ENCODE measurements around the gene POLL.

Gene POLL

DNA sequence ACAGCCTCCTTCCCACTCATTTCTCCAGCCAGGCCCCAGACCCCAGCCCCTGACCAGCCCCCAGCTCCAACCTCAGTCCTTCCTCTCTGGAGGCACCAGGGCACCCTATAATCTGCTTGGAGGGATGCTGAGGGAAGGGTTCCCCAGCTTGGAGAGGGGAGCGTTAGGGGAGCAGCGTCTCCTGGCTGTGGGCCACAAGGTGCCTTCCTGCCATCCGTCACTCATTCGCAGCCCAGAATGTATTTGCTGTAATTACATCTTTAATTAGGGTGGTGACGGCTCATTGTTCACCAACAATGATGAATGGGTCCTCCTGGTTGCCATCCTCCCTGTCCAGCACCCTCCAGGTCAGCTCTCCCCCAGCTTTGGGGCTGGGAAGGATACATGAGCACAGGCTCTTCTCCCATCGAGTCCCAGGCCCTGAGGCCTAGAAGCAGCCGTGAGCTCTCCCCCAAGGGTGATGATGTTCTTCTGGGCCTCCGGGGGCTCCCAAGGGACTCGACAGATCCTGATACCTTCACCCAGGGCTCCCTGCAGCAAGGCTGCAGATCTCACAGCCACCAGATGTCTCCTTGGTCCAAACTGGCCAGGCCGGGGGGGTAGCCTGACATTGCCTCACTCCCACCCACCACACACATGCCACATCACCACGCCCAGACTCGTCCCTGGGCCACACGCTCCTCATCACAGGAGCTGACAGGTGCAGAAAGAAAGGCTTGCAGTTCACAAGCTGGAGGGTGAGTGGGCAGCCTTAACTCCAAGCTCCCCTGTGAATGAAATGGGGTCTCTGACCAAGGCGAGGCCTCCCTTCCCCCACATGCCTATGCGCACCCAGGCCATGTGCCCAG is 26.8 kb downstream of the POLL start:
- no peak for TF ChIP-seq FOXP2 (optimal IDR thresholded peaks at IDR 0.05; ENCODE audit: control extremely low read depth, extremely low read length, insufficient read depth)
- no peak for TF ChIP-seq EZH2 (IDR thresholded peaks at IDR 0.05)
- TF ChIP-seq POLR2AphosphoS5 (IDR thresholded peaks at IDR 0.05; ENCODE audit: borderline replicate concordance, low read depth, low read length): no peak
- H3K4me3 ChIP-seq: no peak overlapping the region
- DNase-seq (ENCODE audit: low read depth, low spot score): no peak
- no peaks in the 10 kb centered on the region for H3K9me3 ChIP-seq (ENCODE audit: low read depth, low read length)
- no peaks in the 10 kb centered on the region for H3K36me3 ChIP-seq (ENCODE audit: insufficient read depth, low read length)
- no peak overlapping the region for H3K27ac ChIP-seq
- no peak overlapping the region for H3K9ac ChIP-seq (ENCODE audit: insufficient read length)

DNA sequence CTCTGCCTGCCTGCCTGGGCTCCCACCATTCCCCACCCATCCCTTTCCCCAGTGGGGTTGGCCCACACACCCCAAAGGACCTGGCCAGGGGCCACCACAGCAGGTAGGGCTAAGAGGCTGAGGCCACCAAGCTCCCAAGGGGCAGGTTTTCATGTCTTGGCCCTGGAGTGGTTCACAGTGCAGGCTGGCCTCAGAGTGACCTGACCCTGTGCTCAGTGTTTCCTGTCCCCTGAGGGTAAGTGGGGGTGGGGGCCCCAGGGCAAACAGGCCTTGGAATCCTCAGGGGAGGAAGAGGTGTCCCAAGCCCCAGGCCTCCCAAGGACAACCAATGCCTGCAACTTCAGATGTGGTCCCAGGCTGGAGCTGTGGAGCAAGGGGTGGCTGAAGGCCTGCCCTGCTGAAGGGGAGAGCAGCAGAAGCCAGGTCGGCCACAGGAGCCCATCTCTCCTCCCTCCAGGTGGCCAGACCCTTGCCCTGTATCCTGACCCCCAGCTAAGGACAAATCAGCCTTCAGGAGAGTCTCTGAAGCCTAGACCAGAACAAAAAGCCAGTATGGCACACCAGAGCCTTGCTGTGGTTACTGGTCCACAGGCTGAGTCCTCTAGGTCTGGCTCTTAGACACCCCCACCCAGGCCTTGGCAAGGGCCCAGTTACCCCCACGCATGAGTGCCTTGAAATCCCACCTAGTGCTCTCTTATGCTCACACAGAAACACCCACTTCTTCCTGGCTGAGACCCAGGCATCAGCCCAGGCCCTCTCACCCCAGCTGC is 27.6 kb downstream of the POLL start:
- no peak overlapping the region for H3K9ac ChIP-seq (ENCODE audit: insufficient read length)
- no peaks in the 10 kb centered on the region for H3K9me3 ChIP-seq (ENCODE audit: low read depth, low read length)
- H3K4me3 ChIP-seq: no peak overlapping the region
- no peak overlapping the region for H3K27ac ChIP-seq
- H3K36me3 ChIP-seq (ENCODE audit: insufficient read depth, low read length): no peaks in the 10 kb centered on the region
- TF ChIP-seq EZH2 (IDR thresholded peaks at IDR 0.05): no peak
- no peak for TF ChIP-seq FOXP2 (optimal IDR thresholded peaks at IDR 0.05; ENCODE audit: control extremely low read depth, extremely low read length, insufficient read depth)
- no peak for TF ChIP-seq POLR2AphosphoS5 (IDR thresholded peaks at IDR 0.05; ENCODE audit: borderline replicate concordance, low read depth, low read length)
- no peak for DNase-seq (ENCODE audit: low read depth, low spot score)

- no peak overlapping the region for H3K4me3 ChIP-seq
- H3K9me3 ChIP-seq (ENCODE audit: low read depth, low read length): no peaks in the 10 kb centered on the region
- no peak overlapping the region for H3K27ac ChIP-seq
- no peaks in the 10 kb centered on the region for H3K36me3 ChIP-seq (ENCODE audit: insufficient read depth, low read length)
- DNase-seq (ENCODE audit: low read depth, low spot score): no peak
- TF ChIP-seq EZH2 (IDR thresholded peaks at IDR 0.05) (no peak), POLR2AphosphoS5 (IDR thresholded peaks at IDR 0.05; ENCODE audit: borderline replicate concordance, low read depth, low read length) (no peak)
- H3K9ac ChIP-seq (ENCODE audit: insufficient read length): no peak overlapping the region
These were observed 28.3 kb downstream of the POLL start for GRCh38 chr10:101559596-101560297.

DNA sequence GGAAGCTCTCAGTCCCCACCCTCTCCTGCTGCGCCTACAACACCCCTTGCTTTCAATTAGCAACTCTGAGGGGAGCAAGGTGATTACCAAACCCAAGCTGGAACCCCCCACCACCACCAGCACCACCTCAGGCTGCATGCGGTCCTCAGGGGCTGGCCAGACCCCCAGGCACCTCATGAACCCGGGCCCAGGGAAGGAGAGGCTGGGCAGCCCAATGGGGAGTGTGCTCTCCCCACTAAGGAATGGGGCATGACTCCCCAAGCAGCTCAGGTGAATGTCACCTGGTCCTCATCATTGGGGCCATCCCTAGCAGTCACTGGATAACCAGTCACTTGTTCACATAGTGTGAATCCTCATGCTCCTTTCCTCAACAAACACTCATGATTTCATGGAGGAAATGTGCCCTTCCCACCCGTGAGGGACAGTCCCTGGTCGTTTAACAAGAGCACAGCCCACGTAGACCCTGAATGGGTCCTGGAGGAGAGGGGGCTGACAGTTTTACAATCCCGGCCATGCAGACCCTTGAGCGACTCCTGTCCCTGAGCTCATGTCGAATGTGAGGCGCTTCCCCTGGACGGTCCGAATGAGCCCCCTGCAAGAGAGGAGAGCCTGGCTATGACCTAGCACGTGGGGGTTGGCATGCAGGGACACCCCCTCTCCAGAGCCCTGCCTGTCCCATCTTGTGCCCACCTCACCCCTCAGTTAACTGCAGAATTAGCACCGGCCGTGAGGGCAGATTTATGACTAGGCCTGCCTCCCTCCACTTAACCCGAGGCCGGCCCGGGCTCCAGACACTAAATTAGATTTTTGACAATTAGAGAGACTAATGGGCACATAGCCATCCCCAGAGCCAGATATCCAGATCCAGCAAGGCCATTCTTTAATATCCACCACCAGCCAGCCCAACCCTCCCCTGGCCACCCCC is 29.1 kb downstream of the POLL start:
- H3K36me3 ChIP-seq (ENCODE audit: insufficient read depth, low read length): no peaks in the 10 kb centered on the region
- H3K4me3 ChIP-seq: no peak overlapping the region
- H3K9ac ChIP-seq (ENCODE audit: insufficient read length): no peak overlapping the region
- no peaks in the 10 kb centered on the region for H3K9me3 ChIP-seq (ENCODE audit: low read depth, low read length)
- TF ChIP-seq POLR2AphosphoS5 (IDR thresholded peaks at IDR 0.05; ENCODE audit: borderline replicate concordance, low read depth, low read length): no peak
- TF ChIP-seq FOXP2 (optimal IDR thresholded peaks at IDR 0.05; ENCODE audit: control extremely low read depth, extremely low read length, insufficient read depth): no peak
- TF ChIP-seq EZH2 (IDR thresholded peaks at IDR 0.05): no peak
- no peak overlapping the region for H3K27ac ChIP-seq
- DNase-seq (ENCODE audit: low read depth, low spot score): no peak

DNA sequence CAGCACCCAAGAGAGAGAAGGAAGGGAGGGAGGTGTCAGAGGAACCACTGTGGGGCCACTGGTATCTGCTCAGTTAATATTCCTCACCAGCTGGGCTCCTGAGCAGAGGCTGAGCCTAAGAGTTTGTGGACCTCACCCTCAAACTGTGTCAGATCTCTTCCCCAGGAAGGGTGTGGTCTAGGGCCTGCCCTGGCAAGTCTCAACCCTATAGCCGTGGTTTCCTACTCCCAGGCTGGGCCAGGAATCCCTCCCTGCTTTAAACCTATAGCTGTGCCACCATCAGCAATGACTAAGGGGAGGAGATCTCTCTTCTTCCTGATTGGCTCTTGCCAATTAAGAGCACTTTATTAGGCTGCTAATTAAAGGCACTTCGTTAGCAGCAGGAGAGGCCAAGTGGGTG is 29.9 kb downstream of the POLL start:
- no peak for DNase-seq (ENCODE audit: low read depth, low spot score)
- H3K27ac ChIP-seq: no peak overlapping the region
- no peak overlapping the region for H3K4me3 ChIP-seq
- H3K36me3 ChIP-seq (ENCODE audit: insufficient read depth, low read length): no peaks in the 10 kb centered on the region
- TF ChIP-seq FOXP2 (optimal IDR thresholded peaks at IDR 0.05; ENCODE audit: control extremely low read depth, extremely low read length, insufficient read depth) (no peak), EZH2 (IDR thresholded peaks at IDR 0.05) (no peak), POLR2AphosphoS5 (IDR thresholded peaks at IDR 0.05; ENCODE audit: borderline replicate concordance, low read depth, low read length) (no peak)
- no peaks in the 10 kb centered on the region for H3K9me3 ChIP-seq (ENCODE audit: low read depth, low read length)
- H3K9ac ChIP-seq (ENCODE audit: insufficient read length): no peak overlapping the region

- Histone ChIP-seq H3K9me3 (ENCODE audit: low read depth, low read length) (no peaks in the 10 kb centered on the region), H3K4me3 (no peak overlapping the region), H3K27ac (no peak overlapping the region), H3K9ac (ENCODE audit: insufficient read length) (no peak overlapping the region), H3K36me3 (ENCODE audit: insufficient read depth, low read length) (no peaks in the 10 kb centered on the region)
- DNase-seq (ENCODE audit: low read depth, low spot score): no peak
- TF ChIP-seq POLR2AphosphoS5 (IDR thresholded peaks at IDR 0.05; ENCODE audit: borderline replicate concordance, low read depth, low read length) (no peak), EZH2 (IDR thresholded peaks at IDR 0.05) (no peak), FOXP2 (optimal IDR thresholded peaks at IDR 0.05; ENCODE audit: control extremely low read depth, extremely low read length, insufficient read depth) (no peak)
These were observed 30.5 kb downstream of the POLL start for GRCh38 chr10:101557541-101557940.

DNA sequence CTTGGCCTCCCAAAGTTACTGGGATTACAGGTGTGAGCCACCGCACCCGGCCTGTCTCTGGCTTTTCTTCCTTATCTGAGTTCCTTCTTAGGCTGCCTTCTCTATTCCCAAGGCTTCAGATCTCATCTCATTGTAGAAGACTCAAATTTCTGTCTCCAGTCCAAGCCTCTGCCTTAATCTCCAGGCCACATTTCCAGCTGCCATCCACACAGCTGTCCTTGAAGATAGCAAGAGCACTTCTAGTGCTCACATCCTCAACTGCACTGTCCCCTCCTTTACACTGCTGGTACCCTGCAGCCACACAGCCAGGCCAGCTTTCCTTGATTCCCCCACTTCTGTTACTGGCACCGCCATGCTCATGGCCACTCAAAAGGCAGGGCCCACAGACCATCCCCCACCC is 35.6 kb downstream of the POLL start:
- Histone ChIP-seq H3K9me3 (ENCODE audit: low read depth, low read length) (no peaks in the 10 kb centered on the region), H3K36me3 (ENCODE audit: insufficient read depth, low read length) (no peaks in the 10 kb centered on the region), H3K4me3 (no peak overlapping the region), H3K27ac (no peak overlapping the region), H3K9ac (ENCODE audit: insufficient read length) (no peak overlapping the region)
- no peak for DNase-seq (ENCODE audit: low read depth, low spot score)
- TF ChIP-seq POLR2AphosphoS5 (IDR thresholded peaks at IDR 0.05; ENCODE audit: borderline replicate concordance, low read depth, low read length): no peak
- TF ChIP-seq FOXP2 (optimal IDR thresholded peaks at IDR 0.05; ENCODE audit: control extremely low read depth, extremely low read length, insufficient read depth): no peak
